GM21423 (cell line): ENCODE measurements around the gene ATOX1.
"Not testable (repeated sequence)": the region's sequence is repeated elsewhere in the genome, so short reads cannot be mapped to it uniquely, and the experiment has no call there.

ENCODE experiments used
- ATAC-seq: cut with Tn5 transposase; IDR thresholded peaks from one replicate; pipeline ENCODE4 v1.9.1; 2021; ENCODE audit warnings: mild to moderate bottlenecking, moderate library complexity; ENCODE audit not compliant: unreplicated experiment

ATOX1 gene

GRCh38 chr5:151734064-151734408 lies 24.4 kb downstream of the ATOX1 start:
- no peak for ATAC-seq

- ATAC-seq, result no peak
Observed at GRCh38 chr5:151733358-151734063, 24.9 kb downstream of the ATOX1 start.

GRCh38 chr5:151730381-151730780 lies 28.1 kb downstream of the ATOX1 start:
- no peak for ATAC-seq

- ATAC-seq, result not testable (repeated sequence)
Observed at GRCh38 chr5:151729597-151729996, 28.8 kb downstream of the ATOX1 start.

- no peak for ATAC-seq
Observed at GRCh38 chr5:151724360-151724759, 34.1 kb downstream of the ATOX1 start.

GRCh38 chr5:151722546-151722945 lies 35.9 kb downstream of the ATOX1 start:
- no peak for ATAC-seq

GRCh38 chr5:151721812-151722391 lies 36.5 kb downstream of the ATOX1 start:
- peak; percentile 27 for ATAC-seq

- ATAC-seq, result peak; percentile 85
Observed at GRCh38 chr5:151721087-151721646, 37.3 kb downstream of the ATOX1 start.

GRCh38 chr5:151720215-151720614 lies 38.2 kb downstream of the ATOX1 start:
- ATAC-seq, result no peak

GRCh38 chr5:151719228-151720000 lies 39.0 kb downstream of the ATOX1 start:
- ATAC-seq, result no peak

- no peak for ATAC-seq
Observed at GRCh38 chr5:151718646-151719045, 39.8 kb downstream of the ATOX1 start.

GRCh38 chr5:151718153-151718552 lies 40.3 kb downstream of the ATOX1 start:
- no peak for ATAC-seq

- ATAC-seq, result no peak
Observed at GRCh38 chr5:151717416-151717815, 41.0 kb downstream of the ATOX1 start.

- ATAC-seq, result no peak
Observed at GRCh38 chr5:151709109-151709735, 49.2 kb downstream of the ATOX1 start.

GRCh38 chr5:151708126-151708525 lies 50.3 kb downstream of the ATOX1 start:
- no peak for ATAC-seq

- no peak for ATAC-seq
Observed at GRCh38 chr5:151707567-151707966, 50.9 kb downstream of the ATOX1 start.

- ATAC-seq, result no peak
Observed at GRCh38 chr5:151706906-151707305, 51.5 kb downstream of the ATOX1 start.

GRCh38 chr5:151703780-151704179 lies 54.7 kb downstream of the ATOX1 start:
- ATAC-seq, result no peak

GRCh38 chr5:151703227-151703626 lies 55.2 kb downstream of the ATOX1 start:
- peak; percentile 92 for ATAC-seq

GRCh38 chr5:151700820-151701219 lies 57.6 kb downstream of the ATOX1 start:
- ATAC-seq, result peak; percentile 49

- ATAC-seq, result no peak
Observed at GRCh38 chr5:151700296-151700695, 58.1 kb downstream of the ATOX1 start.
